Measurements from ENCODE around the gene FARSA.
A peak's percentile ranks its signal among the peaks of the same experiment; 100 is the strongest.

FARSA gene

DNA sequence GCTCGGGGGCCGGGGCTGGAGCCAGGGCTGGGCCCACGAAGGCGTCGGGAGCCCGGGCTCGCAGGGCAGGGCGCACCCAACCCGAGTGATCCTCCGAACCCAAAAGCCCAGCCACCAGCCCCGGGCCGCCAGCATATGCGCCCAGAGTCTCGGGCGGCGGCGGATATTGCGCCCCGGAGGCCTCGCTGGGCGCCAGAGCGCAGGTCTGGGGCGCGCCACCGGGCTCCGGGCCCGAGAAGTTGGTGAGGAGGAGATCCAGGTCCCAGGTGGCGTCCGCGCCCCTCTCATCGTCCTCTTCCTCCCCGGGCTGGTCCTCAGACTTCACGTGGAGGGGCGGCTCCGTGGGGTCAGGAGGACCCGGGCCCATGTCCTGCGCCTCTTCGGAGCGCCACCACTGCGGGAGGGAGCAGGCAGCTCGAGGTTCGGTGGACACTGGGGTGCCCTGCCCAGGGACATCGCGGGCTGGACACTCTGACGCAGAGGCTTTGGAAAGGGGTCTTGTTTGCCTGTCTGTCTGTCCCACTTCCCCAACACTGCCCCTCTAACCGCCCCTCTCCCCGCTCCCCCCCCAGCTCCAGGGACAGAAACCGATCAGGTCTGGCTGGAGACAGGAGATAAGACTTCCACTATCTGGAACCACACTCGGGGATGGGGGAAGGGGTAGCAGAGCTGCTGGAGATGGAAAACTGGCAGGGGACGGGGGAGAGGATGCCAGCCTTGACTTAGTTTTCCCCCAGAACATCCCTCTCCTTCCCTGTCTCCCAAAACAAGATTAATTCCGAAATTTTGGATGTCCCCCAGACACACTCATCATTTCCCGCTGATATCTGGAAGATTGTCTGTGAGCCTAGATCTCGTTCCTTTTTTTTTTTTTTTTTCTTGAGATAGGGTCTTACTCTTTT, 47.5 kb downstream of the FARSA start:
- DNase-seq, result peak; percentile 93 to 95
- TF ChIP-seq GATA1 (IDR thresholded peaks at IDR 0.05; ENCODE audit: low read depth, low read length) (peak; percentile 37), POLR2A (IDR thresholded peaks at IDR 0.05; ENCODE audit: low read length) (no peak)

GRCh38 chr19:12884926-12885748, 48.4 kb downstream of the FARSA start:
- TF ChIP-seq GATA1 (IDR thresholded peaks at IDR 0.05; ENCODE audit: low read depth, low read length) (no peak), POLR2A (IDR thresholded peaks at IDR 0.05; ENCODE audit: low read length) (peak; percentile 78)
- DNase-seq, result peak; percentile 94 to 95

- TF ChIP-seq POLR2A (IDR thresholded peaks at IDR 0.05; ENCODE audit: low read length), result no peak
- TF ChIP-seq GATA1 (IDR thresholded peaks at IDR 0.05; ENCODE audit: low read depth, low read length), result no peak
- no peak for DNase-seq
These were observed 48.9 kb downstream of the FARSA start for GRCh38 chr19:12884627-12884925.

- no peak for DNase-seq
- TF ChIP-seq GATA1 (IDR thresholded peaks at IDR 0.05; ENCODE audit: low read depth, low read length) (no peak), POLR2A (IDR thresholded peaks at IDR 0.05; ENCODE audit: low read length) (no peak)
These were observed 49.3 kb downstream of the FARSA start for GRCh38 chr19:12884202-12884601.

DNA sequence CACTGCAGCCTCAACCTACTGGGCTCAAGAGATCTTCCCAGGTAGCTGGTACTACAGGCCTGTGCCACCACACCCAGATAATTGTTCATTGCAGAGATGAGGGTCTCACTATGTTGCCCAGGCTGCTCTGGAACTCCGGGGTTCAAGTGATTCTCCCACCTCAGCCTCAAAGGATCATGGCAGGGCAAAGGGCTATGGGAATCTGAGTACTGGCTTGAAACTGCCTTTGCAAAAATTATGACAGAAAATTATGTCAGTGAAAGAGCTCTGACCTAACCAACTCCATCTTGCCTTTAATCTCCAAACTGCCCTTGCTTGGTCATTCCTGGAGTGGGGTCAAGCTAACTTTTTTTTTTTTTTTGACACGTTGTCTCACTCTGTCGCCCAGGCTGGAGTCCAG, 50.9 kb downstream of the FARSA start:
- DNase-seq, result no peak
- TF ChIP-seq POLR2A (IDR thresholded peaks at IDR 0.05; ENCODE audit: low read length) (peak; percentile 52), GATA1 (IDR thresholded peaks at IDR 0.05; ENCODE audit: low read depth, low read length) (no peak)

DNA sequence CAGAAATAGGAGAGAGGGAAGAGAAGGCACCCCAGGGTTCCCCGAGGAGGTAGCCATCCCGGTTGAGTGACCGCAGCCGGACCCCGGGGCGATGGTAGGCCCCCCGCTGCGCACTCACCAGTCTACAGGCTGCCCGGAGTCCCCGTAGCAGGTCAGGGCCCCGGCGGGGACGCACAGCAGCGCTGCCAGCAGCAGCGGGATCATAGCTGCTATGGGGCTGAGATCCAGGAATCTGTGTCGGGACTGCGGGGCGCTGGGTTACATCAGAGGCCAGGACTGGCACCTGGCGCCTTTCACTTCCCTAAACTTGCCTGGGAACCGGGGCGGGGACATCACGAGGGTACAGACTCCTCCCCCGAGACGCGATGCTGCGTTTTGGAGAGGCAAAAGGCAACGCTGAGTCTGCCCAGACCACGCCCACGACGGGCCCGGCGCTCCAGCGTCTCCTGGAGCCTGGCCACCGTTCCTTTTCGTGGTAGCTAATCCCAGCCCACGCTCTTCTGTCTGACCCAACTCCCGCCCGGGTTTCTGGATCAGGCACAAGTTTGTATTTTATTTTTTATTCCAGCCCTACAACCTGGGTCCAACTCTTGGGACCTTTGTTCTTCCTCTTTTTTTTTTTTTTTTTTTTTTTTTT, 52.2 kb downstream of the FARSA start, which contains the start of gene DNASE2:
Gene DNASE2, minus strand, starts transcription at position 278 of the 637 bp plus-strand sequence. Its CDS starts 74 bp downstream, at position 204.
- DNase-seq, result peak; percentile 93 to 95
- TF ChIP-seq POLR2A (IDR thresholded peaks at IDR 0.05; ENCODE audit: low read length), result peak; percentile 91
- TF ChIP-seq GATA1 (IDR thresholded peaks at IDR 0.05; ENCODE audit: low read depth, low read length), result no peak

DNA sequence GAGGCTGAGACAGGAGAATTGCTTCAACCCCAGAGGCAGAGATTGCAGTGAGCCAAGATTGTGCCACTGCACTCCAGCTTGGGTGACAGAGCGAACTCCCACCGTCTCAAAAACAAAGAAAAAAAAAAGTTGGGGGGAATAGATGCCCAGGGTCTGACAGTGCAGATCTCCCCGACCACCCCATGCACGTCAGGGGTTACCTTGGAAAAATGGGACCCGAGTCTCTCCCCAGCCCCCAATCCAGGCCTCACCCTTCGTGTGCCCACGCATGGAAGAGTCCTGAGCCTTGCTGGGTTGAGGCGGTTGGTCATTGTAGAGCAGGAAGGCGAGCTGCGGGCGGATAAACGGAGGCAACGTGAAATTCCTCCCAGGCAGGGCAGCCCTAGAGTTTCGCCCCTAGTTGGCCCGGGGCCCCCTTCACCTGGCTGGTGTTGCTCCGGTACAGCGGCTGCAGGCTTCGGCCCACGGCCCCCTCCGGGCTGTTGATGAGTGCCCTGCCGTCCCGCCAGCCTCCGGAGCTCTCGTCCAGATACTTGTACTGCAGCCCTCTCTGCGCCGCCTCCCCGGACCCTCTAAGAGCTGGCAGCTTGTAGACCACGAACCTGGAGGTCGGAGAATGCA, 52.9 kb downstream of the FARSA start:
- peak; percentile 64 to 68 for DNase-seq
- TF ChIP-seq POLR2A (IDR thresholded peaks at IDR 0.05; ENCODE audit: low read length), result no peak
- no peak for TF ChIP-seq GATA1 (IDR thresholded peaks at IDR 0.05; ENCODE audit: low read depth, low read length)

DNA sequence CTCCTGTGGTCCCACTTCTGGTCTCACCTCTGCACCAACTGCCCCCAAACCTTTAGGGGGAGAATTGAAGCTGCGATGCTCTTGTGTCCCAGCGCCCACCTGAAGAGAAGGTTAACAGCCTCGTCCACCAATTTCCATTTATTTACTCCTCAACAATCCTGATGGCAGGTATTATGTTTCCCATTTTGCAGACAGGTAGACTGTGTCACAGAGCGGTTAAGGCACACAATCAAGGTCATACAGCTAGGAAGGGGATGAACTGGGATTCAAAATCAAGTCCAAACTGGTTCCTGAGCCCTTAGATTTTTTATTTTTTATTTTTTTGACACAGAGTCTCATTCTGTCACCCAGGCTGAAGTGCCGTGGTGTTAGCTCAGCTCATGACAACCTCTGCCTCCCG, 58.4 kb downstream of the FARSA start:
- no peak for TF ChIP-seq GATA1 (IDR thresholded peaks at IDR 0.05; ENCODE audit: low read depth, low read length)
- TF ChIP-seq POLR2A (IDR thresholded peaks at IDR 0.05; ENCODE audit: low read length), result no peak
- no peak for DNase-seq

DNA sequence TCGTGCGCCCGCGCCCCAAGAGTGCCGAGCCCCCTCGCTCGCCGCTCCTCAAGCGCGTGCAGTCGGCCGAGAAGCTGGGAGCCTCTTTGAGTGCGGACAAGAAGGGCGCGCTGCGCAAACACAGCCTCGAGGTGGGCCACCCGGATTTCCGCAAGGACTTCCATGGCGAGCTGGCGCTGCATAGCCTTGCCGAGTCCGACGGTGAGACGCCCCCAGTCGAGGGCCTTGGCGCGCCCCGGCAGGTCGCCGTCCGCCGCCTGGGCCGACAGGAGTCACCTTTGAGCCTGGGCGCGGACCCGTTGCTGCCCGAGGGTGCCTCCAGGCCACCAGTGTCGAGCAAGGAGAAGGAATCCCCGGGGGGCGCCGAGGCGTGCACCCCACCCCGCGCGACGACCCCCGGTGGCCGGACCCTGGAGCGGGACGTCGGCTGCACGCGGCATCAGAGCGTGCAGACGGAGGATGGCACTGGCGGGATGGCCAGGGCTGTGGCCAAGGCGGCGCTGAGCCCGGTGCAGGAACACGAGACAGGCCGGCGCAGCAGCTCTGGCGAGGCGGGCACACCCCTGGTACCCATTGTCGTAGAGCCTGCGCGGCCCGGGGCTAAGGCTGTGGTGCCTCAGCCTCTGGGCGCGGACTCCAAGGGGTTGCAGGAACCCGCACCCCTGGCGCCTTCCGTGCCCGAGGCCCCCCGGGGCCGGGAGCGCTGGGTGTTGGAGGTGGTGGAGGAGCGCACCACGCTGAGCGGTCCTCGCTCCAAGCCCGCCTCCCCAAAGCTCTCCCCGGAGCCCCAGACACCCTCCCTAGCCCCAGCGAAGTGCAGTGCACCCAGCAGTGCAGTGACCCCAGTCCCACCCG, 59.4 kb downstream of the FARSA start:
- no peak for DNase-seq
- TF ChIP-seq POLR2A (IDR thresholded peaks at IDR 0.05; ENCODE audit: low read length) (no peak), GATA1 (IDR thresholded peaks at IDR 0.05; ENCODE audit: low read depth, low read length) (no peak)

DNA sequence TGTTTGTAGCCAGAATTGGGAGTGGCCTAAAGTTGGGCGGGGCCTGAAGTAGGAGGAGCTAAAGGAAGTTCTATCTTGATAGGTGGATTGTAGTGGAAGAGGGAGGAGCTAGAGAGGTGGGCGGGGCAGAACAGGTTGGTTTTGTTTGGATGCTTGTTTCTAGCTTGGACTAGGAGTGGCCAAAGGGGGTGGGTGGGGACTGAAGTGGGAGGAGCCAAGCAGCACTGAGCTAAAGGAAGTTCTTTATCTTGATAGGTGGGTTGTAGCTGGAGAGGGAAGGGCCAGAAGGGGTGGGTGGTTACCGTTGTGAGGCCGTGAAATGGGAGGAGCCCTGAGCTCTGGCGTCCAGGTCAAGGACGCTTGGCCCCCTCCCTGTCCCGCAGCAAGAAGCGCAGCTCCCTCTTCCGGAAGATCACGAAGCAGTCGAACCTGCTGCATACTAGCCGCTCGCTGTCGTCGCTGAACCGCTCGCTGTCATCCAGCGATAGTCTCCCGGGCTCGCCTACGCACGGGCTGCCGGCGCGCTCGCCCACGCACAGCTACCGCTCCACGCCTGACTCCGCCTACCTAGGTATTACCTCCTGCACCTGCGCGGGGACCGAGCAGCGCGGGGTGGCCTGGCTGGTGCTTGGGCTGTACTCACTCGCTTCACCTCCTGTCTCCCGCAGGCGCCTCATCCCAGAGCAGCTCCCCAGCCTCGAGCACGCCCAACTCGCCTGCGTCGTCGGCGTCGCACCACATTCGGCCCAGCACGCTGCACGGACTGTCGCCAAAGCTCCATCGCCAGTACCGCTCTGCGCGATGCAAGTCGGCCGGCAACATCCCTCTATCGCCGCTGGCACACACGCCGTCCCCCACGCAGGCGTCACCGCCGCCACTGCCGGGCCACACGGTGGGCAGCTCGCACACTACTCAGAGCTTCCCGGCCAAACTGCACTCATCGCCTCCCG, 60.3 kb downstream of the FARSA start:
- peak; percentile 89 for DNase-seq
- TF ChIP-seq GATA1 (IDR thresholded peaks at IDR 0.05; ENCODE audit: low read depth, low read length) (no peak), POLR2A (IDR thresholded peaks at IDR 0.05; ENCODE audit: low read length) (no peak)

All from erythroblast (primary cell).